AG09319 (cell line): ENCODE results near the gene NDUFS8.

Experiments
- DNase-seq: peaks from one replicate; pipeline ENCODE4 v3.0.0-alpha.2; 2010; ENCODE audit warnings: low read depth; ENCODE audit errors: extremely low read depth
- CTCF ChIP-seq: IDR thresholded peaks from 2 replicates; pipeline ENCODE4 v1.5.1; 2011; ENCODE audit warnings: low read depth, mild to moderate bottlenecking, inconsistent platforms, low read length, moderate library complexity

Gene NDUFS8

GRCh38 chr11:68022531-68022930 lies 8.0 kb upstream of the NDUFS8 start:
- no peak for DNase-seq
- TF ChIP-seq CTCF = no peak

- no peak for TF ChIP-seq CTCF
- DNase-seq = no peak
Measured at GRCh38 chr11:68024508-68024907, 6.0 kb upstream of the NDUFS8 start.

DNA sequence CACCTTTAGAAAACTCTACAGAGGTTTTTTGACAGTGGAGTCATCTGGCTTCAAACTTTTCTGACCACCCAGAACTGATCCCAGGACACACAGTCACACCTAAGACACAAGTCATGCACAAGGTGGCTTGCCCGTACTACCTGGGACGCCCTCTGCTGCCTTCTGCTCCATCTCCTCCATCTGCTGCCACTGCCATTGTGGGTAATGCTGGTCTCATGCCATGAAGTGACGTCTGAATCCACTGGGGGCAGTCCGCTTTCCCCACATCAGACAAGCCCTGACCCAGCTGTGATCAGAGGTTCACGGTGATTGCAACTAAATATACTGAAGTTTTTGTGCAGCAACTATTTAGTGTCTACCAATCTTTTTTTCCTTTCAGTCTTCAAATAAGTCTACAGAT lies 5.4 kb upstream of the NDUFS8 start:
- DNase-seq = no peak

GRCh38 chr11:68026391-68027105 lies 3.9 kb upstream of the NDUFS8 start:
- no peak for DNase-seq

More for the DNA sequence above, 5.4 kb upstream of the NDUFS8 start:
- TF ChIP-seq CTCF = no peak

GRCh38 chr11:68027667-68028066 lies 2.8 kb upstream of the NDUFS8 start:
- TF ChIP-seq CTCF = no peak
- no peak for DNase-seq

More at GRCh38 chr11:68026391-68027105, 3.9 kb upstream of the NDUFS8 start:
- no peak for TF ChIP-seq CTCF

DNA sequence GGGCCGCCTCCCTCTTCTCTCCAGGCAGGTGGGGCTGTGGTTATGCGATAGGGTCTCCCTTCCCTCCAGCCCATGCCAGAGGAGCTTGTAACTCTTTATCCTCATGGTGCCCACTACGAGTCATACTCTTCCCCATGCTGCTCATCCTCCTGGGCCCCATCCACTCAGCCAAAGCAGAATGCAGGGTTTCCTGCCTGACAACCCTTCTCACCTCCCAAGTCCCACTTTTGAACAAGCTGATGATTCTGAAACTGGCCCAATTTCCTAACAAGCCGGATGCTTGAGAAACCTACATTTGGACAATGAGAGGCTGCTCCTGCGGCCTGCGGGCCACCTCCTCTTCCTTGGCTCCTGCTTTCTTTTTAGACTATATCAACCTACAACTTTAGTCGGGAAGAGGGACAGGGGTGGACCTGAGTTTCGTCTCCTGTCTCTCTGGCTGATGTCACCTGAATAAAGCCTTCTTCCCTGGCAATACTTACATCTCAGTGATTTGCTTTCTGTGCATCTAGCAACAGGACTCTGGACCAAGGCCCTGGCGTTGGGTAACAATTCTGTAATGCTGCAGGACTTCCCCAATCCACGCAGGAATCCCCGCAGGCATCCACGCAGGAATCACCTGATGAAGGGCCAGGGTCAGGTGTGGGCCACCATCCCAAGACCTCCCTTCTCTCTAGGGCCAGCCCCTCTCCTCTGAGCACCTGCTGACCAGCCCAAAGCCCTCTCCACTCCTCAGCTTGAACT lies 1.5 kb upstream of the NDUFS8 start:
- no peak for TF ChIP-seq CTCF
- DNase-seq = no peak

DNA sequence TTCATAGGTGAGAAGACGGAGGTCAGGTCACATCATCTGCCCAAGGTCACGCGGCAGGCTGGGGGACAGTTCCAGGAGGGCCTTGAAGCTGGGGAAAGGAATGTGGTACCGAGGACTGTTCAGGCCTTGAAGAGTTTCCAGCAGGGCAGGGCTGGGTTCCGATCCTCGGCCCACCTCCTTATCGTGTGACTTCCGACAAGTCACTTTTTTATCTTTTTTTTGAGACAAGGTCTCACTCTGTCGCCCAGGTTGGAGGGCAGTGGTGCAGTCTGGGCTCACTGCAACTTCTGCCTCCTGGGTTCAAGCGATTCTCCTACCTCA lies 623 bp downstream of the NDUFS8 start:
- no peak for TF ChIP-seq CTCF
- DNase-seq = no peak
